ENCODE data around the gene PARD3.

Gene PARD3

DNA sequence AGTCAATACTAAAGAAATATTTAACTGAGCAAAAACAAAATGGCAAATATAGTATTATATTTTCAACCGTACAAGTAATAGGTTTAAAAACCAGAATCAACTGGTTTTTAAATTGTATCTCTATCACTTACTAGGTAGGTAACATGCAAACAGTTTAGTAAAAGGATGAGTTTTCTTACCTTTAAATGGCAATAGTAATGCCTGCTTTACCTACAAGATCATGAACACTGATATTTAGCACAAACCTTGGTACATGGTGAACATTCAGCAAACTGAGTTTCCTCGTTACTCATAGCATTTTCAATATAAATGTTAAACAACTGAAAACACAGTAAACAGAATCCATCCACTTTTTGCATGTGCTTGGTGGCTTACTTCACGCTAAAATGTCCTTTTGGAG, 389.1 kb downstream of the PARD3 start:
- POLR2A ChIA-PET (ENCODE audit: low non-redundant PET): no interaction called here
- TF ChIP-seq, protein P1, sequence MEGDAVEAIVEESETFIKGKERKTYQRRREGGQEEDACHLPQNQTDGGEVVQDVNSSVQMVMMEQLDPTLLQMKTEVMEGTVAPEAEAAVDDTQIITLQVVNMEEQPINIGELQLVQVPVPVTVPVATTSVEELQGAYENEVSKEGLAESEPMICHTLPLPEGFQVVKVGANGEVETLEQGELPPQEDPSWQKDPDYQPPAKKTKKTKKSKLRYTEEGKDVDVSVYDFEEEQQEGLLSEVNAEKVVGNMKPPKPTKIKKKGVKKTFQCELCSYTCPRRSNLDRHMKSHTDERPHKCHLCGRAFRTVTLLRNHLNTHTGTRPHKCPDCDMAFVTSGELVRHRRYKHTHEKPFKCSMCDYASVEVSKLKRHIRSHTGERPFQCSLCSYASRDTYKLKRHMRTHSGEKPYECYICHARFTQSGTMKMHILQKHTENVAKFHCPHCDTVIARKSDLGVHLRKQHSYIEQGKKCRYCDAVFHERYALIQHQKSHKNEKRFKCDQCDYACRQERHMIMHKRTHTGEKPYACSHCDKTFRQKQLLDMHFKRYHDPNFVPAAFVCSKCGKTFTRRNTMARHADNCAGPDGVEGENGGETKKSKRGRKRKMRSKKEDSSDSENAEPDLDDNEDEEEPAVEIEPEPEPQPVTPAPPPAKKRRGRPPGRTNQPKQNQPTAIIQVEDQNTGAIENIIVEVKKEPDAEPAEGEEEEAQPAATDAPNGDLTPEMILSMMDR (conservative IDR thresholded peaks at IDR 0.05; ENCODE audit: low read depth): no peak
- CTCF ChIA-PET: no interaction called here
- no peak overlapping the region for H3K27ac ChIP-seq
- no peak for DNase-seq (ENCODE audit: low spot score)

DNA sequence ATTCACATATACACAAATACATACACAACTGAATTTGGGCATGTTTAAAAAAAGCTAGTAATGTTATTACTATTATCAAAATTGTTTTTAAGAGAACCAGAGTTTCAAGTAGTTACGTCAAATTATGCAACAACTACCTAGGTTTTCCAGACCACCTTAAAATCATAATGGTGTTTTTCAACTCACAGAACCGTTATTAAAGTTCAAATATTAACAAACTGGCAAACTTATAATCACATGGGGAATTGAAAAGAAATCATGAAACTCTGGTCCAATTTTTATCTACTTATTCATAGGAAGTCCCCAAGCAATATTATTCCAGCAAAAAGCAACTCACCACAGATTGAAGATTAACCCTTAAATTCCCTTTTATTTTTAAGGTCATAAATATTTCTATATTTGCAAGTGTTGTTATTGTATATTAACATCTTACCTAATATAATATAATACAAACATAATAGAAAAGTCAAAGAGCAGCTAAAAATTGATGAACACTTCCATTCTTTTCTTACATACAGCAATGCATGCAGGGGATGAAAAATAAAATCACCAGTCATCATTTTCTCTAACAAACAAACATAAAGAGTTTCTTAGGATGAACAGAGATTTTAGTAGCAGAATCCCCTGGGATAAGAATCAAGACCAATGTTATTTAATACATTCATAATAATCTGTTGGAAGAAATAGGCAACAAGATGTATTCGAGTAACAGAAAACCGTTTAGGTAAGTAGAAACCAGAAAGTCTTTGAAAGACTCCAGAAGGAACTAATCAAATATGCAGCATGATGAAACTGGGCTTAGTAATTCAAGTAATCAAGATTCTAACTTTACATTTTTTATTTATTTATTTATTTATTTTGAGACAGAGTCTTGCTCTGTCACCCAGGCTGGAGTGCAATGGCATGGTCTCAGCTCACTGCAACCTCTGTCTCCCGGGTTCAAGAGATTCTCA, 391.1 kb downstream of the PARD3 start:
- H3K27ac ChIP-seq: no peak overlapping the region
- no peak for DNase-seq (ENCODE audit: low spot score)
- ChIA-PET POLR2A (ENCODE audit: low non-redundant PET) (no interaction called here), CTCF (no interaction called here)
- TF ChIP-seq, protein P1 (conservative IDR thresholded peaks at IDR 0.05; ENCODE audit: low read depth): no peak

DNA sequence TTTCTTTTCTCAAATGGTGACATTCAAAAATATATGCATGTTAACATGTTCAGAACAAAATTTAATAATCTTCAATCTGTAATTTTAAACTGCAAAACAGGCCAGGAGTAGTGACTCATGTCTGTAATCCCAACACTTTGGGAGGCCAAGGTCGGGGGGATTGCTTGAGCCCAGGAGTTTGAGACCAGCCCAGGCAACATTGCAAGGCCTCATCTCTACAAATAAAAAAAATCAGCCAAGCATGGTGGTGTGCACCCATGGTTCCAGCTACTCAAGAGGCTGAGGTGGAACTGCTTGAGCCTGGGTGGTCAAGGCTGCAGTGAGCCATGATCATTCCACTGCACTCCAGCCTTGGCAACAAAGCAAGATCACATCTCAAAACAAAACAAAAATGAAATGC, 394.3 kb downstream of the PARD3 start:
- ChIA-PET POLR2A (ENCODE audit: low non-redundant PET) (no interaction called here), CTCF (interaction anchor here (0.6 kb wide), 1 partner anchor 351 kb away, joined by 4 read pairs; no protein-coding TSS in a partner anchor)
- TF ChIP-seq, protein P1 (conservative IDR thresholded peaks at IDR 0.05; ENCODE audit: low read depth): no peak
- no peak for DNase-seq (ENCODE audit: low spot score)
- no peak overlapping the region for H3K27ac ChIP-seq

DNA sequence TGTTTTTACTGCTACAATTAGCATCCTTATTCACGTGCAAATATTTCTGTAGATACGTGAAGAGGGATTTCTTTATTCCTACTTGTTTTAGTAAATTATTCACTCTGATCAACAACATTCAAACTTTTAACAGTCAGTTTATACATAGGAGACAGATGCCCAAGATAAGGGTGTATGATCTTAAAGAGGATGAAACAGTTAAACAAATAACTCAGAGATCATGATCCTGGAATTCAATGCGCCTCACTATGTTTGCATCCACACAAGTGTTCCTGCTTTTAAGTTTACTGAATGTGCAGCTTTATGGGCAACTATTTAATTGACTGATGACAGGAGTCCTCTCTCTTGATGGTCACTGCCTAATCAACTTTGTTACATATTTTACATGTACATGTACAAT, 394.8 kb downstream of the PARD3 start:
- POLR2A ChIA-PET (ENCODE audit: low non-redundant PET): no interaction called here
- no peak for DNase-seq (ENCODE audit: low spot score)
- CTCF ChIA-PET: no interaction called here
- no peak overlapping the region for H3K27ac ChIP-seq
- TF ChIP-seq, protein P1 (conservative IDR thresholded peaks at IDR 0.05; ENCODE audit: low read depth): no peak

DNA sequence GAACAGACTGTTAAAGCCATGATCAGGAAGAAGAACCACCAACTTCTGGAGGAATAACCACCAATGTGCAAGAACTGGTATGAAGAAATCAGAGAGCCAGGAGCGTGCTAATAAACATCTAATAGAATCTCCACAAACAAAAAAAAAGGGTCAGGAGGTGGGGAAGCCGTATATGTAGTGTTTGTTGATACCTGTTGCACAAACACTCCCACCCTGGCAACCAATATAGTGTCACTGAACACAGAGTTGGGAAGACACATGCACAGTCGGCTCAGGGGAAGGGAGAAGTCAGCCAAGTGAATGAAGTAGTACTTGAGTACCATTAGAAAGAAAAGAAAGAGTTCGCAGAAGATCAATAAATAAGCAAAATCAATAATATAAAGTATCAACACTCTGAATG, 400.1 kb downstream of the PARD3 start:
- TF ChIP-seq, protein P1 (conservative IDR thresholded peaks at IDR 0.05; ENCODE audit: low read depth): no peak
- no peak overlapping the region for H3K27ac ChIP-seq
- no peak for DNase-seq (ENCODE audit: low spot score)
- CTCF ChIA-PET: no interaction called here
- POLR2A ChIA-PET (ENCODE audit: low non-redundant PET): no interaction called here

DNA sequence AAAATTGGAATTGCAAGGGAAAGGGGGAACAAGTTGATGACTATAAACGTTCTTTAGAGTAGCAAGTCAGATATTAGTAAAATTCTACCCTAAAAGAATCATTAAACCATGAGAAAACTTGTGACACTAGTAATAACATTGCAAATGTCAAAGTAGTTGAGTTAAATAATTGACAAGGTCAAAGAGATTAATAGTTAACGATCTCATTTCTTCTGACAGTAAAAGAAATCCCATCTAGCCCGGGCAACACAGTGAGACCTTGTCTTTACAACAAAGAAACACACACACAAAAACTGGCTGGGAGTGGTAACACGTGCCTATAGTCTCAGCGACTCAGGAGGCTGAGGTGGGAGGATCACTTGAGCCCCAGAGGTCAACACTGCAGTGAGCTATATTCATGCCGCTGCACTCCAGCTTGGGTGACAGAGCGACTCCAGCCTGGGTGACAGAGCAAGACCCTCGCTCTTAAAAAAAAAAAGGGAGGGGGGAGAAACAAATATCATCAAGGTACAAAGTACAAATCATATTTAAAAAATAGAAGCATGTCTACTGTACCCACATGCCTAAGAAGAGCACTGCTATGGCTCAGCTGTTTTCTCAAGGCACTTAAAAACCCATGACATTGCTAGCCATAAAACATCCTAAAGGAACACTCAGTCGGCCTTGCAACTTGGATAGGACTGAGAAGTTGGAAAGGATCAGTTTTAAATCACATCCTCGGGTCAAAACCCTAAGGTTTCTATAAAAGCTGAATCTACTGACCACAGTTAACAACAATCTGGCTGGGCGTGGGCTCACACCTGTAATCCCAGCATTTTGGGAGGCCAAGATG, 401.1 kb downstream of the PARD3 start:
- DNase-seq (ENCODE audit: low spot score): no peak
- TF ChIP-seq, protein P1 (conservative IDR thresholded peaks at IDR 0.05; ENCODE audit: low read depth): no peak
- CTCF ChIA-PET: no interaction called here
- POLR2A ChIA-PET (ENCODE audit: low non-redundant PET): no interaction called here
- H3K27ac ChIP-seq: no peak overlapping the region

All from RWPE1 (cell line).